GM21576 (cell line): ENCODE results near the gene LMNTD1.
"Not testable (repeated sequence)": the region's sequence is repeated elsewhere in the genome, so short reads cannot be mapped to it uniquely, and the experiment has no call there.

ENCODE experiments used
- ATAC-seq: cut with Tn5 transposase; IDR thresholded peaks from one replicate; pipeline ENCODE4 v1.9.1; 2021; ENCODE audit warnings: mild to moderate bottlenecking, moderate library complexity; ENCODE audit not compliant: unreplicated experiment

LMNTD1 gene

GRCh38 chr12:25553098-25553497 is at the start of gene LMNTD1:
LMNTD1 (minus strand) TSS chr12:25553283; CDS start chr12:25552959, 324 bp downstream.
- no peak for ATAC-seq

GRCh38 chr12:25598956-25599355 is 45.9 kb upstream of the LMNTD1 start:
- ATAC-seq: no peak

- ATAC-seq: not testable (repeated sequence)
Observed at GRCh38 chr12:25595496-25595895, 42.4 kb upstream of the LMNTD1 start.

- ATAC-seq: no peak
Observed at GRCh38 chr12:25594376-25594775, 41.3 kb upstream of the LMNTD1 start.

GRCh38 chr12:25592725-25593495 is 39.8 kb upstream of the LMNTD1 start:
- no peak for ATAC-seq

GRCh38 chr12:25591144-25591543 is 38.1 kb upstream of the LMNTD1 start:
- no peak for ATAC-seq

- ATAC-seq: no peak
Observed at GRCh38 chr12:25590011-25590721, 37.1 kb upstream of the LMNTD1 start.

GRCh38 chr12:25587346-25587745 is 34.3 kb upstream of the LMNTD1 start:
- ATAC-seq: no peak

GRCh38 chr12:25585662-25586061 is 32.6 kb upstream of the LMNTD1 start:
- ATAC-seq: no peak

- ATAC-seq: no peak
Observed at GRCh38 chr12:25585021-25585523, 32.0 kb upstream of the LMNTD1 start.

- no peak for ATAC-seq
Observed at GRCh38 chr12:25584596-25584995, 31.5 kb upstream of the LMNTD1 start.

- no peak for ATAC-seq
Observed at GRCh38 chr12:25583545-25583944, 30.5 kb upstream of the LMNTD1 start.

GRCh38 chr12:25581067-25581466 is 28.0 kb upstream of the LMNTD1 start:
- no peak for ATAC-seq

GRCh38 chr12:25578411-25579143 is 25.5 kb upstream of the LMNTD1 start:
- no peak for ATAC-seq

GRCh38 chr12:25574761-25575160 is 21.7 kb upstream of the LMNTD1 start:
- ATAC-seq: no peak

GRCh38 chr12:25573346-25573745 is 20.3 kb upstream of the LMNTD1 start:
- ATAC-seq: no peak

GRCh38 chr12:25570418-25570817 is 17.3 kb upstream of the LMNTD1 start:
- ATAC-seq: no peak

- no peak for ATAC-seq
Observed at GRCh38 chr12:25566202-25566949, 13.3 kb upstream of the LMNTD1 start.

GRCh38 chr12:25558586-25558985 is 5.5 kb upstream of the LMNTD1 start:
- ATAC-seq: no peak

- ATAC-seq: no peak
Observed at GRCh38 chr12:25557830-25558436, 4.8 kb upstream of the LMNTD1 start.
